ENCODE results near the gene PHRF1.

DNA sequence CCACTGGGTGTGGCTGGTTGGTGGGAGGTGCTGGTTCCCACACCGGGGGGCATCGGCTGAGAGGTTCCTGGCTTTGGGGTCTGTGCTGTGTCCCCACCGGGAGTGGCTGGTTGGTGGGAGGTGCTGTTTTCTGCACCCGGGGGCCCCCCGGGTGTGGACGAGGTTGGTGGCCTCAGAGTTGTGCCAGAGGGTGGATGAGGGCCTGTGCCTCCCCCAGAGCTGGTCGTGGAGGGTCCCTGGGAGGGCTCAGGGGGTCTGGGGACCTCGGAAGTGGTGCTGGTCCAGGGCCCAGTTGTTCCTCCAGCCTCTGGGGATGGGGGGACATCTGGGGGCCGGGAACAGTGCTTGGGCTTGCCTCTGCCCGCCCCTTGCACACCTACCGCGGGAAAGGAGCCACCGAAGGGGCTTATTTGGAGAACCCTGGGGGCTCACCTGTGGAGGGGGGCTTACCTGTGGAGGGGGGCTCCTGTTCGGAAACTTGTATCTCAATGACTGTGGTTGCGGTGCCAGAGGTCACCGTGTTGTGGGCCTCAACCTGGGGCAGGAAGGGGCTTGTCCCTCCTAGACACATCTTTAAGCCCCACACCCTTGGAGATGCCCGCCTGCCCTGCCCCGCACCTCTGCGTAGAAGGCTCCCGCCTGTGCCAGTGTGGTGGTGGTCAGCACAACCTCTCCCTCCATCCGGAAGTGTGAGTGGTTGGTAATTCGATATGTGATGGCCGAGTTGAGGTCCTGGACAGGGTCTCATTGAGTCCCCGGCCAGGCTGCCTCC, 42.8 kb downstream of the PHRF1 start:
- TF ChIP-seq POLR2A (IDR thresholded peaks at IDR 0.05) (no peak), POLR2AphosphoS5 (IDR thresholded peaks at IDR 0.05) (no peak)
- TF ChIP-seq, protein P1, sequence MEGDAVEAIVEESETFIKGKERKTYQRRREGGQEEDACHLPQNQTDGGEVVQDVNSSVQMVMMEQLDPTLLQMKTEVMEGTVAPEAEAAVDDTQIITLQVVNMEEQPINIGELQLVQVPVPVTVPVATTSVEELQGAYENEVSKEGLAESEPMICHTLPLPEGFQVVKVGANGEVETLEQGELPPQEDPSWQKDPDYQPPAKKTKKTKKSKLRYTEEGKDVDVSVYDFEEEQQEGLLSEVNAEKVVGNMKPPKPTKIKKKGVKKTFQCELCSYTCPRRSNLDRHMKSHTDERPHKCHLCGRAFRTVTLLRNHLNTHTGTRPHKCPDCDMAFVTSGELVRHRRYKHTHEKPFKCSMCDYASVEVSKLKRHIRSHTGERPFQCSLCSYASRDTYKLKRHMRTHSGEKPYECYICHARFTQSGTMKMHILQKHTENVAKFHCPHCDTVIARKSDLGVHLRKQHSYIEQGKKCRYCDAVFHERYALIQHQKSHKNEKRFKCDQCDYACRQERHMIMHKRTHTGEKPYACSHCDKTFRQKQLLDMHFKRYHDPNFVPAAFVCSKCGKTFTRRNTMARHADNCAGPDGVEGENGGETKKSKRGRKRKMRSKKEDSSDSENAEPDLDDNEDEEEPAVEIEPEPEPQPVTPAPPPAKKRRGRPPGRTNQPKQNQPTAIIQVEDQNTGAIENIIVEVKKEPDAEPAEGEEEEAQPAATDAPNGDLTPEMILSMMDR (IDR thresholded peaks at IDR 0.05) = no peak

Data from prostate gland (tissue), 2 donors.